ENCODE measurements around the gene ATP6V0D1.

DNA sequence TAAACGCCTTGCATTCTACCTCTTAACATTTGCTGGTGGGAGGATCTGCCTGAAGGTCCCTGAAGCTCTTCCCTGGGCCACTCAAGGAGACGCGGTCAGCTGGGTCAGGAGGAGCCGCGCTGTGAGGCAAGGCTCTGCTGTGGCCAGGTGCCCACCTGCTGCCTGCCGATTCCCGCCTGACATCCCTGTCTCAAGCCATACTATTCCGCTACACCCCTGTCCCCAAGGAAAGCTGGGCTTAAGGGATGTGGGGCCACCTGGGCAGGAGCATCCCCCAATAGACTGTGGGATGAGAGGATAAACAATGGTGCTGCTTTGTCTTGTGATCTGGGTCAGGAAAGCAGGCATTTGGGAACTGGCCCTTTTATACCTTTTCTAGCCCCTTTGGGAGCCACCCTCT is 92.8 kb downstream of the ATP6V0D1 start:
- TF ChIP-seq, protein P1, sequence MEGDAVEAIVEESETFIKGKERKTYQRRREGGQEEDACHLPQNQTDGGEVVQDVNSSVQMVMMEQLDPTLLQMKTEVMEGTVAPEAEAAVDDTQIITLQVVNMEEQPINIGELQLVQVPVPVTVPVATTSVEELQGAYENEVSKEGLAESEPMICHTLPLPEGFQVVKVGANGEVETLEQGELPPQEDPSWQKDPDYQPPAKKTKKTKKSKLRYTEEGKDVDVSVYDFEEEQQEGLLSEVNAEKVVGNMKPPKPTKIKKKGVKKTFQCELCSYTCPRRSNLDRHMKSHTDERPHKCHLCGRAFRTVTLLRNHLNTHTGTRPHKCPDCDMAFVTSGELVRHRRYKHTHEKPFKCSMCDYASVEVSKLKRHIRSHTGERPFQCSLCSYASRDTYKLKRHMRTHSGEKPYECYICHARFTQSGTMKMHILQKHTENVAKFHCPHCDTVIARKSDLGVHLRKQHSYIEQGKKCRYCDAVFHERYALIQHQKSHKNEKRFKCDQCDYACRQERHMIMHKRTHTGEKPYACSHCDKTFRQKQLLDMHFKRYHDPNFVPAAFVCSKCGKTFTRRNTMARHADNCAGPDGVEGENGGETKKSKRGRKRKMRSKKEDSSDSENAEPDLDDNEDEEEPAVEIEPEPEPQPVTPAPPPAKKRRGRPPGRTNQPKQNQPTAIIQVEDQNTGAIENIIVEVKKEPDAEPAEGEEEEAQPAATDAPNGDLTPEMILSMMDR (IDR thresholded peaks at IDR 0.05; ENCODE audit: poor library complexity, severe bottlenecking) = no peak
- no peak for TF ChIP-seq MXI1 (conservative IDR thresholded peaks at IDR 0.05; ENCODE audit: poor library complexity, severe bottlenecking)
- no peak for TF ChIP-seq POLR2AphosphoS5 (IDR thresholded peaks at IDR 0.05)
- no peak for TF ChIP-seq EZH2 (IDR thresholded peaks at IDR 0.05; ENCODE audit: borderline replicate concordance, insufficient read depth, low read length, poor library complexity, severe bottlenecking)
- no peak for TF ChIP-seq EP300 (conservative IDR thresholded peaks at IDR 0.05; ENCODE audit: poor library complexity, severe bottlenecking)
